Astrocyte (in vitro differentiated cells and primary cell): ENCODE data around the gene IRAG1.

Experiments
- EZH2 ChIP-seq: IDR thresholded peaks from 2 replicates; pipeline ENCODE4 v1.6.1; 2012; ENCODE audit warnings: mild to moderate bottlenecking, low read length, inconsistent platforms; ENCODE audit not compliant: insufficient read depth
- TF ChIP-seq, protein P1 (sequence below): IDR thresholded peaks from 2 replicates; pipeline ENCODE4 v1.5.1; 2011; ENCODE audit warnings: low read depth, mild to moderate bottlenecking, inconsistent platforms, low read length, moderate library complexity; ENCODE audit not compliant: insufficient read depth

DNA sequence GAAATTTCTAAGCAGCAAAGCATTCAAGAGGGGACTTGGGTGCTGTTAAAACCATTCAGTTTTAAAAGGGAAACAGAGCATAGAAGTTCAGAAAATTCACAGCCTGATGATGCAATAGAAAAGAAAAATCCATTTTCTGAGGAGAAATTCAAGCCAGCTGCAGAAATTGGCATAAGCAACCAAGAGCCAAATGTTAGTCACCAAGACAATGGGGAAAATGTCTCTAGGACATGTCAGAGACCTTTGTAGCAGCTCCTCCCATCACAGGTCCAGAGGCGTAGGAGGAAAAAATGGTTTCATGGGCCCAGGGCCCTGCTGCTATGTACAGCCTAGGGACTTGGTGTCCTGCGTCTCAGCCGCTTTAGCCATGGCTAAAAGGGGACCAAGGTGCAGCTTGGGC lies 5.5 kb upstream of the IRAG1 start:
- TF ChIP-seq, protein P1, sequence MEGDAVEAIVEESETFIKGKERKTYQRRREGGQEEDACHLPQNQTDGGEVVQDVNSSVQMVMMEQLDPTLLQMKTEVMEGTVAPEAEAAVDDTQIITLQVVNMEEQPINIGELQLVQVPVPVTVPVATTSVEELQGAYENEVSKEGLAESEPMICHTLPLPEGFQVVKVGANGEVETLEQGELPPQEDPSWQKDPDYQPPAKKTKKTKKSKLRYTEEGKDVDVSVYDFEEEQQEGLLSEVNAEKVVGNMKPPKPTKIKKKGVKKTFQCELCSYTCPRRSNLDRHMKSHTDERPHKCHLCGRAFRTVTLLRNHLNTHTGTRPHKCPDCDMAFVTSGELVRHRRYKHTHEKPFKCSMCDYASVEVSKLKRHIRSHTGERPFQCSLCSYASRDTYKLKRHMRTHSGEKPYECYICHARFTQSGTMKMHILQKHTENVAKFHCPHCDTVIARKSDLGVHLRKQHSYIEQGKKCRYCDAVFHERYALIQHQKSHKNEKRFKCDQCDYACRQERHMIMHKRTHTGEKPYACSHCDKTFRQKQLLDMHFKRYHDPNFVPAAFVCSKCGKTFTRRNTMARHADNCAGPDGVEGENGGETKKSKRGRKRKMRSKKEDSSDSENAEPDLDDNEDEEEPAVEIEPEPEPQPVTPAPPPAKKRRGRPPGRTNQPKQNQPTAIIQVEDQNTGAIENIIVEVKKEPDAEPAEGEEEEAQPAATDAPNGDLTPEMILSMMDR, result no peak
- TF ChIP-seq EZH2, result no peak
